Esophagus muscularis mucosa (tissue), 2 donors: ENCODE measurements around the gene MRPS31.

Experiments used
- POLR2A ChIP-seq: fragments of 450-650 bp; IDR thresholded peaks from one replicate; pipeline ENCODE4 v1.6.1; 2017; ENCODE audit warnings: antibody characterized with exemption, moderate library complexity, mild to moderate bottlenecking, low read depth
- POLR2AphosphoS5 ChIP-seq, 2 donors: sonication (generic); formaldehyde crosslinking; IDR thresholded peaks; one replicate each; pipeline ENCODE4 v1.6.1; 2017; ENCODE audit warnings: antibody characterized with exemption in 2 of 2

GRCh38 chr13:40772765-40773473 lies 1.9 kb upstream of the MRPS31 start:
- no peak for TF ChIP-seq POLR2AphosphoS5 (IDR thresholded peaks at IDR 0.05)
- no peak for TF ChIP-seq POLR2A
